Thoracic aorta (tissue), 2 donors: Measurements from ENCODE around the gene IGF2BP1. TPM values are rescaled to one million over a fixed set of nuclear protein-coding genes. Genes with fewer than 3 reads are reported as not detected.
"Not testable (repeated sequence)": the region's sequence is repeated elsewhere in the genome, so short reads cannot be mapped to it uniquely, and the experiment has no call there.

ENCODE experiments used
- ATAC-seq: fragments of 150-250 bp; one replicate; pipeline ENCODE4 v1.8.0; 2017; ENCODE audit warnings: low read depth; ENCODE audit not compliant: insufficient number of reproducible peaks, low FRiP score
- DNase-seq: peaks from one replicate; pipeline ENCODE4 v3.0.0-alpha.2; 2020; ENCODE audit warnings: low spot score
- H3K27ac ChIP-seq, 2 donors: fragments of 200-600 bp; sonication (generic); 1 replicate in 1 of 2; 2 replicates in 1 of 2; pipeline ENCODE4 v1.5.1; 2016; ENCODE audit warnings: mild to moderate bottlenecking in 2 of 2, moderate library complexity in 2 of 2
- H3K27me3 ChIP-seq: fragments of 200-600 bp; sonication (generic); replicated peaks from 2 replicates; pipeline ENCODE4 v1.6.0; 2016; ENCODE audit warnings: mild to moderate bottlenecking; ENCODE audit not compliant: insufficient read depth
- H3K36me3 ChIP-seq: fragments of 200-600 bp; sonication (generic); one replicate; pipeline ENCODE4 v1.5.1; 2016
- H3K4me1 ChIP-seq, 2 donors: fragments of 200-600 bp; sonication (generic); 1 replicate in 1 of 2; 2 replicates in 1 of 2; pipeline versions ENCODE4 v1.5.1 to v1.6.0; 2016; ENCODE audit warnings: low read depth in 2 of 2, mild to moderate bottlenecking in 1 of 2; ENCODE audit not compliant: control insufficient read depth in 1 of 2
- H3K4me3 ChIP-seq: fragments of 200-600 bp; sonication (generic); 2 replicates; pipeline ENCODE4 v1.5.1; 2016; ENCODE audit warnings: mild to moderate bottlenecking
- H3K9me3 ChIP-seq: fragments of 200-600 bp; sonication (generic); 2 replicates; pipeline ENCODE4 v1.5.1; 2016
- CTCF ChIP-seq: fragments of 200-600 bp; sonication (generic); IDR thresholded peaks from one replicate; pipeline ENCODE4 v1.5.1; 2019; ENCODE audit warnings: antibody characterized with exemption
- total RNA-seq, 2 donors: library from RNA; depleted of rRNA; stranded (reverse); fragments of >200 nt; gene quantifications; one replicate each; pipeline versions ENCODE4 v1.1.0 to v1.2.3, GENCODE V29; 2016

IGF2BP1 gene
- total RNA-seq, 2 donors from 2014 or later: 0.07 TPM; not detected in 1

GRCh38 chr17:49093131-49093530 is 95.9 kb downstream of the IGF2BP1 start:
- no peaks in the 10 kb centered on the region for H3K4me1 ChIP-seq
- H3K9me3 ChIP-seq: no peaks in the 10 kb centered on the region
- no peaks in the 10 kb centered on the region for H3K27me3 ChIP-seq
- H3K4me3 ChIP-seq: no peak overlapping the region
- TF ChIP-seq CTCF: no peak
- no peaks in the 10 kb centered on the region for H3K36me3 ChIP-seq
- DNase-seq: no peak
- ATAC-seq: no peak
- H3K27ac ChIP-seq: no peak overlapping the region

- no peak for TF ChIP-seq CTCF
- Histone ChIP-seq H3K27me3 (no peaks in the 10 kb centered on the region), H3K4me1 (no peaks in the 10 kb centered on the region), H3K4me3 (no peak overlapping the region), H3K36me3 (no peaks in the 10 kb centered on the region), H3K9me3 (no peaks in the 10 kb centered on the region), H3K27ac (no peak overlapping the region)
- no peak for ATAC-seq
- DNase-seq: no peak
Observed at GRCh38 chr17:49100601-49101000, 103.4 kb downstream of the IGF2BP1 start.

DNA sequence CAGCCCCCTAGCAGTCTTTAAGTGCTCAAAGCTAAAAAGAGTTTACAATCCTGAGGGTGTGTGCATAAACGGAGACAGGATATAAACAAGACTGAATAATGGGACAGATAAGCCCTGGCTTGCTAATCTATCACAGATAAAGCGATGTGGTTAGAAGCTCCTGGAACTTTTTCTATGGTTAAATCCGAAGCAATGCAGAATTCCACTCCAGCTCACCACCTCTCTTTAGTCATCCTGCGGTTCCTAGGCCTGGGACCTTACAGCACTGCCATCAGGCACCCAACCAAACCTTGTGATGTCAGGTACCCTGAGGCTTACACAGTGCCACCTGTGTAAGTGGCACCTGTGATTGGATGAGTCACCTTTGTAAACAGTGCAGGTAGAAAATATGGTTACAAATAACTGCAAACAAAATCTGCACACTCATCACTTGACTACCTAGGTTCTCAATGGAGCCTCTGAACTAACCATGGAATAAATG is 103.9 kb downstream of the IGF2BP1 start:
- no peak overlapping the region for H3K4me3 ChIP-seq
- H3K4me1 ChIP-seq: no peaks in the 10 kb centered on the region
- DNase-seq (no peak), ATAC-seq (no peak)
- no peaks in the 10 kb centered on the region for H3K27me3 ChIP-seq
- TF ChIP-seq CTCF: no peak
- no peaks in the 10 kb centered on the region for H3K36me3 ChIP-seq
- no peak overlapping the region for H3K27ac ChIP-seq
- no peaks in the 10 kb centered on the region for H3K9me3 ChIP-seq

DNA sequence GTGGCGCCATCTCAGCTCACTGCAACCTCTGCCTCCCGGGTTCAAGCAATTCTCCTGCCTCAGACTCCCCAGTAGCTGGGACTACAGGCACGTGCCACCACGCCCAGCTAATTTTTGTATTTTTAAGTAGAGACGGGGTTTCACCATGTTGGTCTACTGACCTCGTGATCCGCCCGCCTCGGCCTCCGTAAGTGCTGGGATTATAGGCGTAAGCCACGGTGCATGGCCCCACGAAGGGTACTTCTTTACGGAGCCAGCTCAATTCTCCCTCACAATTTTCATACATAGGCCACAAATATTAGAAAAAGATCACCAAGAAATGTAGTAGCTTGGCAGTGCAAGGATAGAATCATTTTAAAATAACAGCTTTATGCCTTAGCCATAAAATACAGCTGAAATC is 106.2 kb downstream of the IGF2BP1 start:
- not testable (repeated sequence) for ATAC-seq

DNA sequence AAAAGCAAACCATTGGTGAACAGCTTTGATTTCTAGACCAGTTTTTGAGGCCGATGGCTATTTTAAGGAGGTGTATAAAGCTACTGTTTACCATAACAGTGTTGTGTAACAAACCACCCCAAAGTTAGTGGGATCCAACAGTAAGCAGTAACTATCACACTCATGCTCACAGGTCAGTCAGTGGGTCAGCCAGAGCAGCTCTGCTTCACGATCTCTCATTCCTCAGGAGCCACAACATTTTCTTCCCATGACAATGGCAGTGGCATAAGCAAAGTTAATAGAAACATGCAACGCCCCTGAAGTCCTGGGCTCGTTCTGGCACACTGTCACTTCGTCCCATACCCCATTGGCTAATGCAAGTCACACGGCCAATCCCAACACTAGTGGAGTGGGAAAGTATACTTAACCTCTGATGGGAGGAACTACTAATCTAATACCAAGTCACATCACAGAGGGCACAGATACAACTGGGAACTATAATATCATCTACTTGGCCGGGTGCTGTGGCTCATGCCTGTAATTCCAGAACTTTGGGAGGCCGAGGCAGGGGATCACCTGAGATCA is 107.4 kb downstream of the IGF2BP1 start:
- Histone ChIP-seq H3K4me3 (no peak overlapping the region), H3K36me3 (no peaks in the 10 kb centered on the region), H3K27ac (no peak overlapping the region), H3K4me1 (no peaks in the 10 kb centered on the region), H3K27me3 (no peaks in the 10 kb centered on the region), H3K9me3 (no peaks in the 10 kb centered on the region)
- no peak for ATAC-seq
- DNase-seq: no peak
- TF ChIP-seq CTCF: no peak

More for the DNA sequence above, 106.2 kb downstream of the IGF2BP1 start:
- H3K4me3 ChIP-seq, H3K4me1 ChIP-seq, H3K9me3 ChIP-seq, H3K27me3 ChIP-seq, H3K36me3 ChIP-seq, DNase-seq, H3K27ac ChIP-seq: not testable (repeated sequence)

Other genes with a start within 250 kb of the IGF2BP1 start
- gene TTLL6, start 180.2 kb upstream of the IGF2BP1 start, total RNA-seq: not detected
- 100 to 1,000 TPM; 122 to 192 TPM for gene CALCOCO2, start 166.3 kb upstream of the IGF2BP1 start, total RNA-seq
- gene ATP5MC1, start 104.6 kb upstream of the IGF2BP1 start, total RNA-seq: 10 to 100 TPM; 43.2 to 54.7 TPM
- gene UBE2Z, start 89.0 kb upstream of the IGF2BP1 start, total RNA-seq: 10 to 100 TPM; 63.2 to 90.7 TPM
- gene SNF8, start 52.5 kb upstream of the IGF2BP1 start, total RNA-seq: 100 to 1,000 TPM; 118 to 121 TPM
- not detected for gene GIP, start 28.8 kb upstream of the IGF2BP1 start, total RNA-seq
- gene B4GALNT2, start 135.4 kb downstream of the IGF2BP1 start, total RNA-seq: not detected
- 1 to 10 TPM in 1 of 2 donors, not detected in 1; 3.1 TPM for gene GNGT2, start 213.2 kb downstream of the IGF2BP1 start, total RNA-seq
- 10 to 100 TPM in 1 of 2 donors, 1 to 10 TPM in 1; 8.9 to 10.8 TPM for gene ABI3, start 213.3 kb downstream of the IGF2BP1 start, total RNA-seq
- gene PHOSPHO1, start 233.4 kb downstream of the IGF2BP1 start, total RNA-seq: under 1 TPM in 1 of 2 donors, not detected in 1; 0.95 TPM